GM18499 (cell line): ENCODE data around the gene CFHR4.
"Not testable (repeated sequence)": the region's sequence is repeated elsewhere in the genome, so short reads cannot be mapped to it uniquely, and the experiment has no call there.

Experiments used
- ATAC-seq: cut with Tn5 transposase; IDR thresholded peaks from one replicate; pipeline ENCODE4 v1.9.1; 2021; ENCODE audit warnings: moderate number of reproducible peaks; ENCODE audit not compliant: insufficient read depth, unreplicated experiment

CFHR4 gene

GRCh38 chr1:196887515-196888239 lies at the start of gene CFHR4:
CFHR4 (plus strand) TSS chr1:196888052; CDS start chr1:196888151, 99 bp downstream.
- ATAC-seq, result peak; percentile 99

- not testable (repeated sequence) for ATAC-seq
These were observed 38.0 kb upstream of the CFHR4 start for GRCh38 chr1:196849613-196850492.

- ATAC-seq, result no peak
These were observed 31.8 kb upstream of the CFHR4 start for GRCh38 chr1:196856053-196856452.

- ATAC-seq, result no peak
These were observed 30.7 kb upstream of the CFHR4 start for GRCh38 chr1:196857188-196857587.

GRCh38 chr1:196858811-196859210 lies 29.0 kb upstream of the CFHR4 start:
- no peak for ATAC-seq

GRCh38 chr1:196860323-196860884 lies 27.4 kb upstream of the CFHR4 start:
- no peak for ATAC-seq

- no peak for ATAC-seq
These were observed 26.4 kb upstream of the CFHR4 start for GRCh38 chr1:196861429-196861828.

GRCh38 chr1:196866974-196867373 lies 20.9 kb upstream of the CFHR4 start:
- ATAC-seq, result no peak

- no peak for ATAC-seq
These were observed 14.5 kb upstream of the CFHR4 start for GRCh38 chr1:196873385-196873784.

GRCh38 chr1:196875935-196876334 lies 11.9 kb upstream of the CFHR4 start:
- no peak for ATAC-seq

GRCh38 chr1:196877964-196878363 lies 9.9 kb upstream of the CFHR4 start:
- ATAC-seq, result no peak

- not testable (repeated sequence) for ATAC-seq
These were observed 1.3 kb upstream of the CFHR4 start for GRCh38 chr1:196886560-196886959.

- ATAC-seq, result no peak
These were observed 2.8 kb downstream of the CFHR4 start for GRCh38 chr1:196890668-196891067.

GRCh38 chr1:196891251-196891650 lies 3.4 kb downstream of the CFHR4 start:
- ATAC-seq, result no peak

GRCh38 chr1:196896355-196896754 lies 8.5 kb downstream of the CFHR4 start:
- no peak for ATAC-seq

GRCh38 chr1:196897158-196897828 lies 9.4 kb downstream of the CFHR4 start:
- no peak for ATAC-seq

GRCh38 chr1:196902344-196902743 lies 14.5 kb downstream of the CFHR4 start:
- ATAC-seq, result no peak

- ATAC-seq, result no peak
These were observed 22.4 kb downstream of the CFHR4 start for GRCh38 chr1:196910215-196910614.

- ATAC-seq, result not testable (repeated sequence)
These were observed 24.4 kb downstream of the CFHR4 start for GRCh38 chr1:196912283-196912682.

GRCh38 chr1:196926839-196927238 lies 39.0 kb downstream of the CFHR4 start:
- not testable (repeated sequence) for ATAC-seq
